ENCODE results near the gene CSTPP1.
"Not testable (repeated sequence)": the region's sequence is repeated elsewhere in the genome, so short reads cannot be mapped to it uniquely, and the experiment has no call there.

The CSTPP1 gene

DNA sequence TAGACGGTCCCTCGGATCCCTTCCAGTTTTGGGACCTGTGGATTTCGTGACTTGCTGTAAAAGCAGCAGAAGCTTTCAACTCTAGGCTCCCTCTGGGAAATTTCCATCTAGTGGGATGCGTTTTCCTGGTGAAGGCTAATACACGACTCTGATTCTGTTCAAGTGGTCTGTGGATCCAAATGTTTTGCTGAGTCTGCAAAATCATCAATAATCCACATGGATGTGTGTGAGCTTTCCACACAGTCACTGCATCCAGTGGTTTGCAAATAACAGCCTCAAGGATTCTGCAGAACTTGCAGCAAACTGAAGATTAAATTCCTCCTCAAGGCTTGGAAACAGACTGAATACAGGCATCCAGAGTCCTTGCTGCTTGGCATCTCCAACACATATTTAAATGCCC, 266.0 kb downstream of the CSTPP1 start:
- DNase-seq (ENCODE audit: low read depth in 2 of 2, low spot score in 1 of 2), result no peak

DNA sequence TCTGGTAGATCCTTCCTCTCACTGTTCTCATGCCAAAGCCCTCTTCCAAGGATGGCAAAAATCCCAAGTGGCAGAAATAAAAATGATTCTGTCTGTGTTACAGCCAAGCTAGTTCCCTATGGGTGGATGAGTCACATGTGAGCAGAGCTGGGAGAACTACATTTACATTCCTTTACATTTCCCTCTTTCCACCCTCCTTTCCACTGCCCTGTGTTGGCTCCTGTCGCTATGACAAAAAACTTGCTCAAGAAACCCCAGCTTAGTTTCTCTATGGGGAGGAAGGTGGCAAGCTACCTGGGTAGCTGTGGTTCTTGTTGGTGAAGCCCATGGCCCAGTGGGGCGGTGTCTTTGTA, 268.1 kb downstream of the CSTPP1 start:
- no peak for DNase-seq (ENCODE audit: low read depth in 2 of 2, low spot score in 1 of 2)

DNA sequence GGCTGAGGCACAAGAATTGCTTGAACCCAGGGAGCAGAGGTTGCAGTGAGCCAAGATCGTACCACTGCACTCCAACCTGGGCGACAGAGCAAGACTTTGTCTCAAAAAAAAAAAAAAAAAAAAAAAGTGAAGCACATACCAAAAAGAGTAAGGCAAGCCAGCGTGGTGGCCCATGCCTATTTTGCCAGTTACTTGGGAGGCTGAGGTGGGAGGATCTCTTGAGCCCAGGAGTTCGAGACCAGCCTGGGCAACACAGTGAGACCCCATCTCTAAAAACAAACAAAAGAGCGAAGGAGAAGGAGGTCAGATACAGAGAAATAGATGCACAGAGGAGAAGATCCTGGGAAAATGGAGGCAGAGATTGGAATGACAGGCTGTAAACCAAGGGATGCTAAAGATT, 270.0 kb downstream of the CSTPP1 start:
- DNase-seq (ENCODE audit: low read depth in 2 of 2, low spot score in 1 of 2), result not testable (repeated sequence)

GRCh38 chr11:47207459-47207858, 270.9 kb downstream of the CSTPP1 start:
- no peak for DNase-seq (ENCODE audit: low read depth in 2 of 2, low spot score in 1 of 2)

- DNase-seq (ENCODE audit: low read depth in 2 of 2, low spot score in 1 of 2), result not testable (repeated sequence)
Observed at GRCh38 chr11:47208008-47208552, 271.5 kb downstream of the CSTPP1 start.

DNA sequence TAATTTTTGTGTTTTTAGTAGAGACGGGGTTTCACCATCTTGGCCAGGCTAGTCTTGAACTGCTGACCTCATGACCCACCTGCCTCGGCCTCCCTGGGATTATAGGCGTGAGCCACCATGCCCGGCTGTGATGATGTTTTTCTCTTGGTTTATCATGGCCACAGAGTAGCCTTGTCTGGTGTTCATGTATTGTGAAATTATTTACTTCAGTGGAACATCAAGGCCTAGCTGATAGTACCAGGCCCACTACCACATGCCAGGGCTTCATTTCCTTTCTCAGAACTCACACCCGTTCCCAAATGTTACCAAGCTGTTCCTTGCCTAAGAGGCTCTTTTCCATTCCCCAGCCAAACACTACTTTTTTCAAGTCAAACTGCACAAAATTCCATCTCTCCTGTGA, 272.1 kb downstream of the CSTPP1 start:
- DNase-seq (ENCODE audit: low read depth in 2 of 2, low spot score in 1 of 2), result no peak
